Natural killer cell treated with Interleukin-12 subunit alpha and Interleukin-12 subunit beta and Interleukin-15 and Interleukin-18, amount 100 ng/mL, for 72 hours (primary cell): ENCODE results near the gene NBPF8. TPM values are rescaled to one million over a fixed set of nuclear protein-coding genes. Genes with fewer than 3 reads are reported as not detected.
"Not testable (repeated sequence)": the region's sequence is repeated elsewhere in the genome, so short reads cannot be mapped to it uniquely, and the experiment has no call there.

Experiments used
- ATAC-seq, 2 donors: fragments of 150-1000 bp; cut with Tn5 transposase in 1 of 2; sonication (Bioruptor Pico), chemical (Tn5 transposase) in 1 of 2; 2 replicates each; pipeline ENCODE4 v1.10.0; 2021
- DNase-seq: peaks from one replicate; pipeline ENCODE4 v3.0.0; 2022; ENCODE audit warnings: low spot score
- H3K27ac Mint-ChIP-seq, 2 donors: 1 replicate in 1 of 2; 2 replicates in 1 of 2; pipeline ENCODE4 v1.8.0; 2022; ENCODE audit warnings: mixed read lengths in 2 of 2, mild to moderate bottlenecking in 1 of 2, moderate library complexity in 1 of 2
- H3K27me3 Mint-ChIP-seq, 2 donors: 1 replicate in 1 of 2; 2 replicates in 1 of 2; pipeline ENCODE4 v1.8.0; 2022; ENCODE audit warnings: mixed read lengths in 2 of 2
- H3K36me3 Mint-ChIP-seq: one replicate; pipeline ENCODE4 v1.8.0; 2022; ENCODE audit warnings: mixed read lengths
- H3K4me1 Mint-ChIP-seq, 2 donors: 1 replicate in 1 of 2; 2 replicates in 1 of 2; pipeline ENCODE4 v1.8.0; 2022; ENCODE audit warnings: low read depth in 2 of 2, mixed read lengths in 2 of 2, mild to moderate bottlenecking in 1 of 2
- H3K4me3 Mint-ChIP-seq: one replicate; pipeline ENCODE4 v1.8.0; 2022; ENCODE audit warnings: mixed read lengths
- H3K9me3 Mint-ChIP-seq: 2 replicates; pipeline ENCODE4 v1.8.0; 2022; ENCODE audit warnings: mixed read lengths
- total RNA-seq, 2 donors: library from RNA; stranded (reverse); gene quantifications; one replicate each; pipeline ENCODE4 v1.2.3, GENCODE V29; 2022

The NBPF8 gene
- 10 to 100 TPM; 23.5 to 49.8 TPM for total RNA-seq

- not testable (repeated sequence) for H3K9me3 Mint-ChIP-seq, H3K27me3 Mint-ChIP-seq, H3K4me1 Mint-ChIP-seq, H3K36me3 Mint-ChIP-seq
- peak within 1 kb of the TSS; percentile 95 for H3K4me3 Mint-ChIP-seq
- ATAC-seq, result peak; percentile 96 to 99
- DNase-seq, result peak; percentile 81
- peak within 1 kb of the TSS; percentile 74 to 78 for H3K27ac Mint-ChIP-seq
These were observed at the start of gene NBPF8 for GRCh38 chr1:120414911-120415480. Gene NBPF8, plus strand, starts transcription at chr1:120415035. Its CDS starts 21,488 bp downstream, at chr1:120436523.

GRCh38 chr1:120367709-120368108, 47.1 kb upstream of the NBPF8 start:
- not testable (repeated sequence) for H3K4me3 Mint-ChIP-seq, H3K27me3 Mint-ChIP-seq, H3K27ac Mint-ChIP-seq, ATAC-seq, DNase-seq, H3K36me3 Mint-ChIP-seq, H3K9me3 Mint-ChIP-seq, H3K4me1 Mint-ChIP-seq

- H3K4me3 Mint-ChIP-seq, H3K4me1 Mint-ChIP-seq, H3K36me3 Mint-ChIP-seq, H3K27me3 Mint-ChIP-seq, ATAC-seq, H3K27ac Mint-ChIP-seq, DNase-seq, H3K9me3 Mint-ChIP-seq: not testable (repeated sequence)
These were observed 28.2 kb upstream of the NBPF8 start for GRCh38 chr1:120386651-120387050.

- DNase-seq, result peak; percentile 56
- H3K4me1 Mint-ChIP-seq, H3K9me3 Mint-ChIP-seq, H3K4me3 Mint-ChIP-seq, H3K27ac Mint-ChIP-seq, H3K36me3 Mint-ChIP-seq, H3K27me3 Mint-ChIP-seq, ATAC-seq: not testable (repeated sequence)
These were observed 26.2 kb upstream of the NBPF8 start for GRCh38 chr1:120388597-120389126.

GRCh38 chr1:120391365-120391764, 23.5 kb upstream of the NBPF8 start:
- not testable (repeated sequence) for H3K36me3 Mint-ChIP-seq, H3K4me3 Mint-ChIP-seq

GRCh38 chr1:120393316-120394232, 21.3 kb upstream of the NBPF8 start:
- not testable (repeated sequence) for H3K4me3 Mint-ChIP-seq, H3K27me3 Mint-ChIP-seq, DNase-seq, H3K9me3 Mint-ChIP-seq, ATAC-seq, H3K36me3 Mint-ChIP-seq, H3K27ac Mint-ChIP-seq, H3K4me1 Mint-ChIP-seq

More at GRCh38 chr1:120391365-120391764, 23.5 kb upstream of the NBPF8 start:
- H3K4me1 Mint-ChIP-seq, DNase-seq, ATAC-seq, H3K9me3 Mint-ChIP-seq, H3K27ac Mint-ChIP-seq, H3K27me3 Mint-ChIP-seq: not testable (repeated sequence)

- H3K27ac Mint-ChIP-seq, H3K4me3 Mint-ChIP-seq, H3K9me3 Mint-ChIP-seq, H3K36me3 Mint-ChIP-seq, H3K27me3 Mint-ChIP-seq, ATAC-seq, H3K4me1 Mint-ChIP-seq, DNase-seq: not testable (repeated sequence)
These were observed 9.5 kb upstream of the NBPF8 start for GRCh38 chr1:120405348-120405747.

GRCh38 chr1:120414451-120414850, 384 bp upstream of the NBPF8 start:
- not testable (repeated sequence) for H3K4me3 Mint-ChIP-seq, H3K27me3 Mint-ChIP-seq, H3K9me3 Mint-ChIP-seq, DNase-seq, H3K36me3 Mint-ChIP-seq, H3K4me1 Mint-ChIP-seq
- peak overlapping the region in 1 of 2 donors; percentile 71 for H3K27ac Mint-ChIP-seq
- ATAC-seq, result peak; percentile 2 to 42

GRCh38 chr1:120415492-120415961, 692 bp downstream of the NBPF8 start:
- Mint-ChIP-seq H3K27ac (peak overlapping the region; percentile 74 to 78), H3K4me3 (peak overlapping the region; percentile 95)
- ATAC-seq (peak; percentile 52 to 84), DNase-seq (peak; percentile 62)
- H3K36me3 Mint-ChIP-seq, H3K9me3 Mint-ChIP-seq, H3K4me1 Mint-ChIP-seq, H3K27me3 Mint-ChIP-seq: not testable (repeated sequence)

- not testable (repeated sequence) for H3K9me3 Mint-ChIP-seq, DNase-seq, H3K4me1 Mint-ChIP-seq, H3K27me3 Mint-ChIP-seq, H3K36me3 Mint-ChIP-seq, H3K4me3 Mint-ChIP-seq, H3K27ac Mint-ChIP-seq, ATAC-seq
These were observed 10.2 kb downstream of the NBPF8 start for GRCh38 chr1:120425063-120425462.

- not testable (repeated sequence) for DNase-seq, H3K4me1 Mint-ChIP-seq, H3K36me3 Mint-ChIP-seq, H3K4me3 Mint-ChIP-seq, H3K27me3 Mint-ChIP-seq, ATAC-seq, H3K27ac Mint-ChIP-seq, H3K9me3 Mint-ChIP-seq
These were observed 16.8 kb downstream of the NBPF8 start for GRCh38 chr1:120431626-120432025.

GRCh38 chr1:120433831-120434230, 19.0 kb downstream of the NBPF8 start:
- DNase-seq, ATAC-seq, H3K4me1 Mint-ChIP-seq, H3K27ac Mint-ChIP-seq, H3K9me3 Mint-ChIP-seq, H3K36me3 Mint-ChIP-seq, H3K27me3 Mint-ChIP-seq, H3K4me3 Mint-ChIP-seq: not testable (repeated sequence)

- H3K4me1 Mint-ChIP-seq, ATAC-seq, H3K36me3 Mint-ChIP-seq, H3K27me3 Mint-ChIP-seq, DNase-seq, H3K4me3 Mint-ChIP-seq, H3K9me3 Mint-ChIP-seq, H3K27ac Mint-ChIP-seq: not testable (repeated sequence)
These were observed 34.3 kb downstream of the NBPF8 start for GRCh38 chr1:120449124-120449523.
